Activated B cell treated with CpG ODN at 0.5 μM for 24 hours (primary cell): ENCODE results near the gene TRAP1. TPM values are rescaled to one million over a fixed set of nuclear protein-coding genes. Genes with fewer than 3 reads are reported as not detected.

ENCODE experiments used
- ATAC-seq: fragments of 200-7000 bp; cut with Tn5 transposase; one replicate; pipeline ENCODE4 v1.10.0; 2021; ENCODE audit warnings: low read depth, mild to moderate bottlenecking, moderate library complexity
- CTCF ChIA-PET: fragments of 350-600 bp; sonication (Branson Sonifier 250); formaldehyde crosslinking; loops from one replicate; lab custom pipeline; 2021; ENCODE audit warnings: antibody characterized with exemption; lab: Charles Lee
- POLR2A ChIA-PET: fragments of 350-600 bp; sonication (Branson Sonifier 250); formaldehyde crosslinking; loops from one replicate; lab custom pipeline; 2021; ENCODE audit warnings: antibody characterized with exemption; lab: Charles Lee
- DNase-seq: peaks from one replicate; pipeline ENCODE4 v3.0.0; 2022
- H3K27ac Mint-ChIP-seq: one replicate; pipeline ENCODE4 v1.8.0; 2020; ENCODE audit warnings: mixed read lengths
- H3K27me3 Mint-ChIP-seq: one replicate; pipeline ENCODE4 v1.8.0; 2021; ENCODE audit warnings: mixed read lengths
- H3K36me3 Mint-ChIP-seq: one replicate; pipeline ENCODE4 v1.8.0; 2021; ENCODE audit warnings: low read depth, mixed read lengths
- H3K4me1 Mint-ChIP-seq: one replicate; pipeline ENCODE4 v1.8.0; 2021; ENCODE audit warnings: mixed read lengths
- H3K4me3 Mint-ChIP-seq: one replicate; pipeline ENCODE4 v1.8.0; 2020; ENCODE audit warnings: mild to moderate bottlenecking, mixed read lengths
- H3K9me3 Mint-ChIP-seq: one replicate; pipeline ENCODE4 v1.8.0; 2020; ENCODE audit warnings: mixed read lengths
- CTCF ChIP-seq: fragments of 200-600 bp; IDR thresholded peaks from one replicate; pipeline ENCODE4 v1.8.0; 2022; ENCODE audit warnings: antibody characterized with exemption, mild to moderate bottlenecking
- intact Hi-C: fragments of 100-400 bp; cut with micrococcal nuclease; formaldehyde crosslinking; loops from one replicate; pipeline ENCODE4 v1.15.1; 2024
- total RNA-seq: library from RNA; stranded (reverse); gene quantifications from 2 replicates; pipeline ENCODE4 v1.2.3, GENCODE V29; 2022

TRAP1 gene
- total RNA-seq, 1 donor from 2014 or later = 82.2 TPM

- intact Hi-C loops = no loop called here
- DNase-seq = no peak
- no peak for TF ChIP-seq CTCF
- Mint-ChIP-seq H3K9me3 (no peaks in the 10 kb centered on the region), H3K27ac (no peak overlapping the region), H3K36me3 (peaks cover 61% of the 10 kb centered on the region), H3K27me3 (no peaks in the 10 kb centered on the region), H3K4me3 (no peak overlapping the region), H3K4me1 (no peaks in the 10 kb centered on the region)
- ChIA-PET POLR2A (no interaction called here), CTCF (no interaction called here)
- ATAC-seq = no peak
These were observed 48.2 kb downstream of the TRAP1 start for GRCh38 chr16:3669082-3669481.

- Mint-ChIP-seq H3K4me1 (no peaks in the 10 kb centered on the region), H3K27me3 (no peaks in the 10 kb centered on the region), H3K36me3 (peaks cover 62% of the 10 kb centered on the region), H3K4me3 (no peak overlapping the region), H3K9me3 (no peaks in the 10 kb centered on the region), H3K27ac (no peak overlapping the region)
- DNase-seq (no peak), ATAC-seq (no peak)
- intact Hi-C loops = no loop called here
- ChIA-PET CTCF (no interaction called here), POLR2A (no interaction called here)
- TF ChIP-seq CTCF = no peak
These were observed 48.7 kb downstream of the TRAP1 start for GRCh38 chr16:3668626-3669025.

GRCh38 chr16:3665508-3665907 lies 51.8 kb downstream of the TRAP1 start:
- ATAC-seq = no peak
- TF ChIP-seq CTCF = no peak
- Mint-ChIP-seq H3K4me3 (no peak overlapping the region), H3K27me3 (no peaks in the 10 kb centered on the region), H3K36me3 (peaks cover 68% of the 10 kb centered on the region), H3K9me3 (no peaks in the 10 kb centered on the region), H3K27ac (no peak overlapping the region), H3K4me1 (no peaks in the 10 kb centered on the region)
- POLR2A ChIA-PET = no interaction called here
- CTCF ChIA-PET = no interaction called here
- DNase-seq = no peak
- intact Hi-C loops = loop anchor here (1.0 kb wide), 1 partner anchor 138 kb away; no protein-coding TSS in a partner anchor

GRCh38 chr16:3664187-3664896 lies 53.0 kb downstream of the TRAP1 start:
- Mint-ChIP-seq H3K4me3 (no peak overlapping the region), H3K27me3 (no peaks in the 10 kb centered on the region), H3K27ac (no peak overlapping the region), H3K4me1 (no peaks in the 10 kb centered on the region), H3K36me3 (peaks cover 74% of the 10 kb centered on the region), H3K9me3 (no peaks in the 10 kb centered on the region)
- DNase-seq (no peak), ATAC-seq (no peak)
- CTCF ChIA-PET = no interaction called here
- no peak for TF ChIP-seq CTCF
- POLR2A ChIA-PET = no interaction called here
- intact Hi-C loops = no loop called here

GRCh38 chr16:3662601-3663000 lies 54.7 kb downstream of the TRAP1 start:
- CTCF ChIA-PET = no interaction called here
- no peak overlapping the region for H3K27ac Mint-ChIP-seq
- ATAC-seq = no peak

More at GRCh38 chr16:3662601-3663000, 54.7 kb downstream of the TRAP1 start:
- H3K27me3 Mint-ChIP-seq = no peaks in the 10 kb centered on the region
- no peaks in the 10 kb centered on the region for H3K4me1 Mint-ChIP-seq
- H3K9me3 Mint-ChIP-seq = no peaks in the 10 kb centered on the region
- peaks cover 78% of the 10 kb centered on the region for H3K36me3 Mint-ChIP-seq
- POLR2A ChIA-PET = no interaction called here
- no peak for DNase-seq
- no peak for TF ChIP-seq CTCF
- intact Hi-C loops = no loop called here
- no peak overlapping the region for H3K4me3 Mint-ChIP-seq
